ENCODE results near the gene CUL3. TPM values are rescaled to one million over a fixed set of nuclear protein-coding genes. Genes with fewer than 3 reads are reported as not detected.

Gene CUL3
- polyA plus RNA-seq (2013, experiment 1 of 2), result 101 TPM
- polyA plus RNA-seq (2013, experiment 2 of 2), result 102 TPM

GRCh38 chr2:224585211-224586088, at the start of gene CUL3:
Gene CUL3 (minus strand): TSS chr2:224585363. CDS start chr2:224585009, 354 bp downstream.
- Histone ChIP-seq H2BK15ac (replicated peaks; ENCODE audit: low read depth) (no peak within 1 kb of the TSS), H2AK5ac (ENCODE audit: low read length) (no peak within 1 kb of the TSS), H3K36me3 (ENCODE audit: control insufficient read depth, insufficient read depth, low read length) (no peaks in the 10 kb centered on the region), H3K18ac (ENCODE audit: low read length) (peak within 1 kb of the TSS; percentile 88), H3K4ac (ENCODE audit: low read depth, low read length) (peak within 1 kb of the TSS; percentile 89), H3K9ac (ENCODE audit: low read length) (peak within 1 kb of the TSS; percentile 98), H4K5ac (ENCODE audit: low read length) (peak within 1 kb of the TSS; percentile 91), H3K4me2 (ENCODE audit: low read length) (peak within 1 kb of the TSS; percentile 99), H4K8ac (ENCODE audit: low read depth, low read length) (no peak within 1 kb of the TSS), H3K27ac (ENCODE audit: low read depth, low read length) (peak within 1 kb of the TSS; percentile 97), H2BK5ac (ENCODE audit: low read length) (peak within 1 kb of the TSS; percentile 88), H2BK120ac (ENCODE audit: low read depth, low read length) (peak within 1 kb of the TSS; percentile 88), H3K4me3 (ENCODE audit: low read length) (peak within 1 kb of the TSS; percentile 86), H3K79me1 (ENCODE audit: low read length) (no peaks in the 10 kb centered on the region), H3K56ac (ENCODE audit: low read length) (peak within 1 kb of the TSS; percentile 95), H3K79me2 (ENCODE audit: control insufficient read depth, insufficient read depth, low read length) (peaks cover 38% of the 10 kb centered on the region), H3K4me1 (ENCODE audit: control insufficient read depth, low read depth, low read length) (no peaks in the 10 kb centered on the region), H3K23ac (ENCODE audit: low read length) (peak within 1 kb of the TSS; percentile 80), H3K27me3 (ENCODE audit: insufficient read depth, low read length, poor library complexity) (no peaks in the 10 kb centered on the region)
- DNase-seq, result peak; percentile 99
- no CpG with 5 or more reads among the region's 68 CpGs for WGBS (ENCODE audit: extremely low coverage, insufficient coverage, low lambda C conversion rate)

DNA sequence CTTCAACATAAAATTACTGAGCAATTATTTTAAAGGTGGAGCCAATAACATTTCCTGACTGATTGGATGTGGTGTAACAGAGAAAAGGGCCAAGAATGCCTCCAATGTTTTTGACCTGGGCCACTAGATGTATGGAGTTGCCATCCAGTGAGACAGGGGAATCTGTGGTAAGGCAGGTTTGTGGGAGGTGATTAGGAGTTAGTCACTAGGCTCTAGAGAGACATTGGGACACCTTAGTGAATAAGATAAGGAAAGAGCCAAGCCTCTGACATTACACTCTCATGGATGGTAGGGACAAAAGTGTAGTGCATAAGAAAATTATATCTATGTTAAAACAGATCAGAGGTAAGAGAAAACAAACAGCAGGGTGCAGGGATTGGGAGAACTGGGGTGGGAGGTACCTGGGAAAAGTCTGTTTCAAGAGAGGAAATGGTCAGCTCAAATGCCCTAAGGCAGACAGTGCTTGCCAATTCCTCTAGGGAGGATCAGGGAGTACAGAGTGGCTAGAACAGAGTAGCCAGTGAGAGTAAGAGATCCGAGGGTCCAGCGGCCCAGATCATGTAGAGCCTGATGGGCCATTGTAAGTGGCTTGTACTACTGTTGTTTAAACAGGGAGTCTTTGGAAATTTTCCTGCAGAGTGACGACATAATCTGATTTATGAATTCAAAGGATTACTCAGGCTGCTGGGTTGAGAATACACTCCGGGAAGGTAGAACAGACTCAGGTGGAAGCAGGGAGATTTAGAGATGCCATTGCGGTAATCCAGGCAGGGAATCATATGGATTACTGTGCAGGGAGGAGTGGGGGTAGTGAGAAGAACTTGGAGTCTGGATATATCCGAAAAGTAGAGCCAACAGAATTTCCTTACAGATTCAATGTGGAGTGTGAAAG, 45.7 kb upstream of the CUL3 start:
- H3K4ac ChIP-seq (ENCODE audit: low read depth, low read length), result no peak overlapping the region
- H2BK15ac ChIP-seq (replicated peaks; ENCODE audit: low read depth), result no peak overlapping the region
- no peaks in the 10 kb centered on the region for H3K79me2 ChIP-seq (ENCODE audit: control insufficient read depth, insufficient read depth, low read length)
- H3K36me3 ChIP-seq (ENCODE audit: control insufficient read depth, insufficient read depth, low read length), result no peaks in the 10 kb centered on the region
- H3K18ac ChIP-seq (ENCODE audit: low read length), result no peak overlapping the region
- no peak overlapping the region for H2BK5ac ChIP-seq (ENCODE audit: low read length)
- no peak overlapping the region for H3K23ac ChIP-seq (ENCODE audit: low read length)
- no peaks in the 10 kb centered on the region for H3K4me1 ChIP-seq (ENCODE audit: control insufficient read depth, low read depth, low read length)
- no peak overlapping the region for H2BK120ac ChIP-seq (ENCODE audit: low read depth, low read length)
- no peak overlapping the region for H4K5ac ChIP-seq (ENCODE audit: low read length)
- H3K27me3 ChIP-seq (ENCODE audit: insufficient read depth, low read length, poor library complexity), result no peaks in the 10 kb centered on the region
- H3K56ac ChIP-seq (ENCODE audit: low read length), result no peak overlapping the region
- WGBS (ENCODE audit: extremely low coverage, insufficient coverage, low lambda C conversion rate), result no CpG with 5 or more reads among the region's 6 CpGs
- no peak overlapping the region for H4K8ac ChIP-seq (ENCODE audit: low read depth, low read length)
- peak; percentile 9 for DNase-seq
- H2AK5ac ChIP-seq (ENCODE audit: low read length), result no peak overlapping the region
- H3K79me1 ChIP-seq (ENCODE audit: low read length), result no peaks in the 10 kb centered on the region
- H3K4me3 ChIP-seq (ENCODE audit: low read length), result no peak overlapping the region
- H3K9ac ChIP-seq (ENCODE audit: low read length), result no peak overlapping the region
- H3K27ac ChIP-seq (ENCODE audit: low read depth, low read length), result no peak overlapping the region
- H3K4me2 ChIP-seq (ENCODE audit: low read length), result no peak overlapping the region

GRCh38 chr2:224628416-224628815, 43.3 kb upstream of the CUL3 start:
- WGBS (ENCODE audit: extremely low coverage, insufficient coverage, low lambda C conversion rate), result no CpG with 5 or more reads among the region's 3 CpGs

GRCh38 chr2:224626735-224627134, 41.6 kb upstream of the CUL3 start:
- Histone ChIP-seq H3K79me2 (ENCODE audit: control insufficient read depth, insufficient read depth, low read length) (no peaks in the 10 kb centered on the region), H2BK120ac (ENCODE audit: low read depth, low read length) (no peak overlapping the region), H3K4me1 (ENCODE audit: control insufficient read depth, low read depth, low read length) (no peaks in the 10 kb centered on the region), H2BK15ac (replicated peaks; ENCODE audit: low read depth) (no peak overlapping the region), H3K9ac (ENCODE audit: low read length) (no peak overlapping the region), H3K27ac (ENCODE audit: low read depth, low read length) (no peak overlapping the region), H3K23ac (ENCODE audit: low read length) (no peak overlapping the region), H3K4me2 (ENCODE audit: low read length) (no peak overlapping the region), H3K56ac (ENCODE audit: low read length) (no peak overlapping the region), H2AK5ac (ENCODE audit: low read length) (no peak overlapping the region), H2BK5ac (ENCODE audit: low read length) (no peak overlapping the region), H3K27me3 (ENCODE audit: insufficient read depth, low read length, poor library complexity) (no peaks in the 10 kb centered on the region), H3K4ac (ENCODE audit: low read depth, low read length) (no peak overlapping the region), H3K18ac (ENCODE audit: low read length) (no peak overlapping the region), H4K8ac (ENCODE audit: low read depth, low read length) (no peak overlapping the region), H3K4me3 (ENCODE audit: low read length) (no peak overlapping the region), H4K5ac (ENCODE audit: low read length) (no peak overlapping the region), H3K36me3 (ENCODE audit: control insufficient read depth, insufficient read depth, low read length) (no peaks in the 10 kb centered on the region), H3K79me1 (ENCODE audit: low read length) (no peaks in the 10 kb centered on the region)
- no CpG with 5 or more reads among the region's 4 CpGs for WGBS (ENCODE audit: extremely low coverage, insufficient coverage, low lambda C conversion rate)
- DNase-seq, result no peak

More at GRCh38 chr2:224628416-224628815, 43.3 kb upstream of the CUL3 start:
- H3K4me3 ChIP-seq (ENCODE audit: low read length), result no peak overlapping the region
- H3K79me1 ChIP-seq (ENCODE audit: low read length), result no peaks in the 10 kb centered on the region
- H4K5ac ChIP-seq (ENCODE audit: low read length), result no peak overlapping the region
- no peak overlapping the region for H2AK5ac ChIP-seq (ENCODE audit: low read length)
- H2BK5ac ChIP-seq (ENCODE audit: low read length), result no peak overlapping the region
- H3K4me1 ChIP-seq (ENCODE audit: control insufficient read depth, low read depth, low read length), result no peaks in the 10 kb centered on the region
- no peak overlapping the region for H2BK120ac ChIP-seq (ENCODE audit: low read depth, low read length)
- H3K4me2 ChIP-seq (ENCODE audit: low read length), result no peak overlapping the region
- no peak overlapping the region for H3K23ac ChIP-seq (ENCODE audit: low read length)
- H3K36me3 ChIP-seq (ENCODE audit: control insufficient read depth, insufficient read depth, low read length), result no peaks in the 10 kb centered on the region
- no peaks in the 10 kb centered on the region for H3K27me3 ChIP-seq (ENCODE audit: insufficient read depth, low read length, poor library complexity)
- no peak overlapping the region for H3K56ac ChIP-seq (ENCODE audit: low read length)
- no peak overlapping the region for H3K9ac ChIP-seq (ENCODE audit: low read length)
- no peak for DNase-seq
- H3K27ac ChIP-seq (ENCODE audit: low read depth, low read length), result no peak overlapping the region
- H3K4ac ChIP-seq (ENCODE audit: low read depth, low read length), result no peak overlapping the region
- no peak overlapping the region for H4K8ac ChIP-seq (ENCODE audit: low read depth, low read length)
- no peak overlapping the region for H3K18ac ChIP-seq (ENCODE audit: low read length)
- H2BK15ac ChIP-seq (replicated peaks; ENCODE audit: low read depth), result no peak overlapping the region
- no peaks in the 10 kb centered on the region for H3K79me2 ChIP-seq (ENCODE audit: control insufficient read depth, insufficient read depth, low read length)

DNA sequence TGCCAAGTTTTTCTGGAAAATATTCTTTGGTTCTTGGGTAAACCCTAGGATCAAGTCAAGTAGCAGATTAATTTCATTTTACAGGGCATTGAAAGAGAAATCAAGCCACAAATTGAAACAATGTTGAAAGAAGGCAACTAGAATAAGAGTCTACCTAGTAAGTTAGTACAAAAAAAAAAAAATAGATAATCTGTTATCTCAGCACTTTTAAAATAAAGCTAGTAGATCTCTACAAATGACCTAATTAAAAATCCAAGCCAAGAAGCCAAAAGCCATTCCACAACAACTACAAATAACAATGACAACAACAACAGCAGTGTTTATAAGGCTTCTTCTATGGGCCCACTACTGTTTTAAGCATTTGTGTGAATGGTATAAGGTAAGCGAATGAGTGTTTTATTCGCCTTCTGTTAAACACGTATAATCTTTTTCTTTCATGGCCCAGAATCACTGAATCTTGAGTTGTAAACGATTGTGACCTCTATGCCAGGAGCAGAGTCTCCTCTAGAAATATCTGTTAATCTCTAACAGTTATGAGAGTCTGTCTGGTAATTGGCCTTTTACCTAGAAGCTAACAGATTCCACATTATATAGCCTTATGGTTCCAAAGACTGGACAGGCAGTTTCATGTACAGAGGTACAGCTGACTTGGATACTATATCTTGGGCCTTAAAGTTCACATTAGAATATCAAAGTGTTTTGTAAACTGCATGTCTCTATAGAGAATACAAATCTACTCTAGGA, 28.6 kb upstream of the CUL3 start:
- no peak overlapping the region for H4K5ac ChIP-seq (ENCODE audit: low read length)
- no peak overlapping the region for H3K9ac ChIP-seq (ENCODE audit: low read length)
- H3K18ac ChIP-seq (ENCODE audit: low read length), result no peak overlapping the region
- H3K79me2 ChIP-seq (ENCODE audit: control insufficient read depth, insufficient read depth, low read length), result no peaks in the 10 kb centered on the region
- H3K4me3 ChIP-seq (ENCODE audit: low read length), result no peak overlapping the region
- H3K56ac ChIP-seq (ENCODE audit: low read length), result no peak overlapping the region
- H3K36me3 ChIP-seq (ENCODE audit: control insufficient read depth, insufficient read depth, low read length), result no peaks in the 10 kb centered on the region
- H2BK5ac ChIP-seq (ENCODE audit: low read length), result no peak overlapping the region
- no peak for DNase-seq
- H2BK120ac ChIP-seq (ENCODE audit: low read depth, low read length), result no peak overlapping the region
- no peaks in the 10 kb centered on the region for H3K27me3 ChIP-seq (ENCODE audit: insufficient read depth, low read length, poor library complexity)
- H3K4me2 ChIP-seq (ENCODE audit: low read length), result no peak overlapping the region
- no peak overlapping the region for H3K4ac ChIP-seq (ENCODE audit: low read depth, low read length)
- H3K23ac ChIP-seq (ENCODE audit: low read length), result no peak overlapping the region
- H3K27ac ChIP-seq (ENCODE audit: low read depth, low read length), result no peak overlapping the region
- no CpG with 5 or more reads among the region's 4 CpGs for WGBS (ENCODE audit: extremely low coverage, insufficient coverage, low lambda C conversion rate)
- H4K8ac ChIP-seq (ENCODE audit: low read depth, low read length), result no peak overlapping the region
- H3K79me1 ChIP-seq (ENCODE audit: low read length), result no peaks in the 10 kb centered on the region
- no peaks in the 10 kb centered on the region for H3K4me1 ChIP-seq (ENCODE audit: control insufficient read depth, low read depth, low read length)
- no peak overlapping the region for H2AK5ac ChIP-seq (ENCODE audit: low read length)
- H2BK15ac ChIP-seq (replicated peaks; ENCODE audit: low read depth), result no peak overlapping the region

Measured in mesendoderm (in vitro differentiated cells).